SH-SY5Y (cell line): ENCODE data around the gene PPA1.

Experiments used
- GATA2 ChIP-seq: IDR thresholded peaks from 2 replicates; pipeline ENCODE4 v1.6.1; 2011; ENCODE audit warnings: mild to moderate bottlenecking, low read depth, low read length
- GATA3 ChIP-seq: IDR thresholded peaks from 2 replicates; pipeline ENCODE4 v1.6.1; 2011; ENCODE audit warnings: low read depth, mild to moderate bottlenecking, low read length, moderate library complexity

- TF ChIP-seq GATA3 (no peak), GATA2 (no peak)
Measured at GRCh38 chr10:70254778-70255328, 21.6 kb upstream of the PPA1 start.
